Osteocyte (in vitro differentiated cells): ENCODE results near the gene HMGXB3. TPM values are rescaled to one million over a fixed set of nuclear protein-coding genes. Genes with fewer than 3 reads are reported as not detected.

ENCODE experiments used
- DNase-seq: peaks from one replicate; pipeline ENCODE4 v3.0.0; 2021; ENCODE audit warnings: mixed read lengths; ENCODE audit not compliant: unreplicated experiment; ENCODE audit errors: extremely low spot score
- H3K27ac Mint-ChIP-seq: one replicate; pipeline ENCODE4 v1.8.0; 2021; ENCODE audit warnings: mild to moderate bottlenecking, mixed read lengths; ENCODE audit not compliant: unreplicated experiment
- H3K27me3 Mint-ChIP-seq: one replicate; pipeline ENCODE4 v1.8.0; 2021; ENCODE audit warnings: mixed read lengths; ENCODE audit not compliant: unreplicated experiment
- H3K36me3 Mint-ChIP-seq: one replicate; pipeline ENCODE4 v1.8.0; 2021; ENCODE audit warnings: mixed read lengths; ENCODE audit not compliant: unreplicated experiment
- H3K4me1 Mint-ChIP-seq: one replicate; pipeline ENCODE4 v1.8.0; 2021; ENCODE audit warnings: mixed read lengths; ENCODE audit not compliant: unreplicated experiment
- H3K4me3 Mint-ChIP-seq: one replicate; pipeline ENCODE4 v1.8.0; 2021; ENCODE audit warnings: mild to moderate bottlenecking, moderate library complexity, mixed read lengths; ENCODE audit not compliant: unreplicated experiment
- H3K9me3 Mint-ChIP-seq: one replicate; pipeline ENCODE4 v1.8.0; 2021; ENCODE audit warnings: mixed read lengths; ENCODE audit not compliant: unreplicated experiment
- total RNA-seq: library from RNA; stranded (reverse); gene quantifications from 2 replicates; pipeline ENCODE4 v1.2.1, GENCODE V29; 2021
- TF ChIP-seq, protein P1 (sequence below): fragments of 200-600 bp; sonication (generic); IDR thresholded peaks from 2 replicates; pipeline ENCODE4 v1.5.0; 2021; ENCODE audit warnings: antibody characterized with exemption, mild to moderate bottlenecking, moderate library complexity

HMGXB3 gene
- total RNA-seq, 1 donor from 2014 or later, result 58.6 TPM

DNA sequence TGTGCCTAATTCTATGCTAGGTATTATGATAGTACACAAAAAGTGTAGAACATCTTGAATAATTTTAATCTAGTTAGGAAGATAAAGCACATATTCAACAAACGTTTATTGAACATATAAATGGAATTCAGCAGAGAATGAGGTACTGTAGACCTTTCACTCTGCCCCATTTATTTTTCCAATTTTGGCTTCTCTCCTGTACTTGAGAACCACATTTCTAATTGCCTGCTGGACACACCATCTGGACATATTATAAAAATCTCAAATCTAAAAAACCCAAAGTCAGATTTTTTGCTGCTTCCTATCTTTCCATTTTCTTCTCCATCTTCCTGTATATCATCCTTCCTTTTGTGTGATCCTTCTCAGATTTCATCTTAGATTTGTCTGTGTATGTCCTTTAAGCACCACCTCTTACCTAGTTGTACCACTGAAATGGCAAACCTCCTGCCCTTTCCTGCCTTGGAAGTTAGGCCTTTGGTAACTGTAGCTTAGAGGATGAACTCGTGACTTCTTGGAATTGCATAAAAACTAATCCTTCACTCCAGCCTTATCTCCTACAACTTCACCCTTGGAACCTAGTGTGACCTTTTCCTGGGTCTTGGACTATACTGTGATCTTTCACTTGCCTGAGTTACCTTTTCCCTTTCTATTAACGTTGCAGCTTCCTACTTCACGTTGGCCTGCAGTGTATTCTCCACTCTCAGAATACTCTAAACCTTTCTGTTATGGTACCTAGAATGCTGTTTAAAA lies 31.2 kb upstream of the HMGXB3 start:
- DNase-seq, result no peak
- peaks cover 14% of the 10 kb centered on the region for H3K36me3 Mint-ChIP-seq
- no peaks in the 10 kb centered on the region for H3K9me3 Mint-ChIP-seq
- no peak overlapping the region for H3K27ac Mint-ChIP-seq
- H3K4me3 Mint-ChIP-seq, result no peak overlapping the region
- no peaks in the 10 kb centered on the region for H3K27me3 Mint-ChIP-seq
- TF ChIP-seq, protein P1, sequence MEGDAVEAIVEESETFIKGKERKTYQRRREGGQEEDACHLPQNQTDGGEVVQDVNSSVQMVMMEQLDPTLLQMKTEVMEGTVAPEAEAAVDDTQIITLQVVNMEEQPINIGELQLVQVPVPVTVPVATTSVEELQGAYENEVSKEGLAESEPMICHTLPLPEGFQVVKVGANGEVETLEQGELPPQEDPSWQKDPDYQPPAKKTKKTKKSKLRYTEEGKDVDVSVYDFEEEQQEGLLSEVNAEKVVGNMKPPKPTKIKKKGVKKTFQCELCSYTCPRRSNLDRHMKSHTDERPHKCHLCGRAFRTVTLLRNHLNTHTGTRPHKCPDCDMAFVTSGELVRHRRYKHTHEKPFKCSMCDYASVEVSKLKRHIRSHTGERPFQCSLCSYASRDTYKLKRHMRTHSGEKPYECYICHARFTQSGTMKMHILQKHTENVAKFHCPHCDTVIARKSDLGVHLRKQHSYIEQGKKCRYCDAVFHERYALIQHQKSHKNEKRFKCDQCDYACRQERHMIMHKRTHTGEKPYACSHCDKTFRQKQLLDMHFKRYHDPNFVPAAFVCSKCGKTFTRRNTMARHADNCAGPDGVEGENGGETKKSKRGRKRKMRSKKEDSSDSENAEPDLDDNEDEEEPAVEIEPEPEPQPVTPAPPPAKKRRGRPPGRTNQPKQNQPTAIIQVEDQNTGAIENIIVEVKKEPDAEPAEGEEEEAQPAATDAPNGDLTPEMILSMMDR, result no peak
- H3K4me1 Mint-ChIP-seq, result no peaks in the 10 kb centered on the region

DNA sequence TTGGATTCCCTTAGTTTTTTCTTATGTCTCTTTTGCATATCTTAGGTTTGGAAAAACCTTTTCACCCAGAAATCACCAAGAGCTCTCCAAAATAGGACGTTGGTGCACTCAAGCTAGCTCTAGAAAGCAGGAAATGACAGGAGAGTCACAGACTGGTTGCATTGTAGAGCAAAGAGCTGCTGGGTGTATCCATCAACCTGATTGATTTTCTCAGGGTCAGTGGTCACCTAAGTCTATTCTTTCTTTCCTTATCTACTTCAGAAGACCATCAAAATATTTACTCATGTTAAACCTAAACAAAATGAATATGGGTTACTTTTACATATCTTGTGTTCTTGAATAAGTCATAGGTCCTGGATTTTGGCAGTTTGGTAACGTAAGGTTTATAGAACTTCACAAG lies 25.1 kb upstream of the HMGXB3 start:
- Mint-ChIP-seq H3K4me3 (no peak overlapping the region), H3K27ac (no peak overlapping the region), H3K27me3 (no peaks in the 10 kb centered on the region), H3K36me3 (peaks cover 34% of the 10 kb centered on the region), H3K9me3 (no peaks in the 10 kb centered on the region), H3K4me1 (no peaks in the 10 kb centered on the region)
- TF ChIP-seq, protein P1, result no peak
- no peak for DNase-seq

DNA sequence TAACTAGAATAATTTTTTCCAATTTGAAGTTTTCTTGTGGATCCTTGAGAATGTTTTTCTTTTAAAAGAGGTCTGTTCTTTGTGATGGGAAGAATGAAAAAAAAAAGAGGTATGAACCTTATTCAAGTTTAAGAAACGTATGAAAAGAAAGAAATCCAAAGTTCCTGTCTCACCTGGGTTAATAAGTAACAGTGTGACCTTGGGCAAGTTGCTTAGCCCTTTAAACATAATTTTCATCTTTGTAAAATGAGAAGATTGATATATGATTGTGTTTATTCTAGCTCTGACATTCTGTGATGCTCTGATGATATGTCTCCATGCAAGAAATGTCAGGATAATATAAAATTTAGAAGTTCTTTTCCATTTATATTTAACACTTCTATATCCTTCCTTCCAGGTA lies 20.6 kb upstream of the HMGXB3 start:
- TF ChIP-seq, protein P1, result no peak
- H3K4me1 Mint-ChIP-seq, result no peaks in the 10 kb centered on the region
- H3K27ac Mint-ChIP-seq, result no peak overlapping the region
- H3K36me3 Mint-ChIP-seq, result peaks cover 41% of the 10 kb centered on the region
- H3K4me3 Mint-ChIP-seq, result no peak overlapping the region
- no peaks in the 10 kb centered on the region for H3K9me3 Mint-ChIP-seq
- no peak for DNase-seq
- no peaks in the 10 kb centered on the region for H3K27me3 Mint-ChIP-seq

DNA sequence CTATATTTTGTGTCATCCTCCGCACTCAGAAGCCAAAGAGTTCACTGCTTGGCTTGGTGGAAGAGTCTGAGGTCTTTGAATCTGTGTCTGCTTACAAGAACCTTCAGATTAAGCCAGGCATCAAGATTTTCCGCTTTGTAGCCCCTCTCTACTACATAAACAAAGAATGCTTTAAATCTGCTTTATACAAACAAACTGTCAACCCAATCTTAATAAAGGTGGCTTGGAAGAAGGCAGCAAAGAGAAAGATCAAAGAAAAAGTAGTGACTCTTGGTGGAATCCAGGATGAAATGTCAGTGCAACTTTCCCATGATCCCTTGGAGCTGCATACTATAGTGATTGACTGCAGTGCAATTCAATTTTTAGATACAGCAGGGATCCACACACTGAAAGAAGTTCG lies 19.3 kb upstream of the HMGXB3 start:
- H3K36me3 Mint-ChIP-seq, result peaks cover 36% of the 10 kb centered on the region
- H3K9me3 Mint-ChIP-seq, result no peaks in the 10 kb centered on the region
- no peak overlapping the region for H3K27ac Mint-ChIP-seq
- no peak overlapping the region for H3K4me3 Mint-ChIP-seq
- no peaks in the 10 kb centered on the region for H3K4me1 Mint-ChIP-seq
- TF ChIP-seq, protein P1, result no peak
- no peak for DNase-seq
- H3K27me3 Mint-ChIP-seq, result no peaks in the 10 kb centered on the region

DNA sequence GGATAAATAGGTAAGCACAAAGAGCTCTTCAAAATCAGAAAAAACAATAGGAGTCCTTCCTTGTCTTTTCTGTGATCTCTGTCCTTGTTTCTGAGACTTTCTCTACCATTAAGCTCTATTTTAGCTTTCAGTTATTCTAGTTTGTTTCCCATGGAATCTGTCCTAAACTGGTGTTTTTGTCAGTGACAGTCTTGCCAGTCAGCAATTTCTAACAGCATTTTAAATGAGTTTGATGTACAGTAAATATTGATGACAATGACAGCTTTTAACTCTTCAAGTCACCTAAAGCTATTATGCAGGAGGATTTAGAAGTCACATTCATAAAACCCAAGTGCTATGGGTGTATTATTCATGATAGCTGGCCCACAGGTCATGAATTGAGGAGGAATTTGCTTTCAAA lies 18.0 kb upstream of the HMGXB3 start:
- Mint-ChIP-seq H3K27me3 (no peaks in the 10 kb centered on the region), H3K4me3 (no peak overlapping the region), H3K36me3 (peaks cover 32% of the 10 kb centered on the region), H3K27ac (no peak overlapping the region), H3K9me3 (no peaks in the 10 kb centered on the region), H3K4me1 (no peaks in the 10 kb centered on the region)
- DNase-seq, result no peak
- TF ChIP-seq, protein P1, result no peak
